GM04503 (cell line): ENCODE measurements around the gene ITGB3.
"Not testable (repeated sequence)": the region's sequence is repeated elsewhere in the genome, so short reads cannot be mapped to it uniquely, and the experiment has no call there.

Experiments
- DNase-seq: peaks from one replicate; pipeline ENCODE4 v3.0.0-alpha.2; 2012; ENCODE audit warnings: low read depth

Gene ITGB3

GRCh38 chr17:47253541-47254402, at the start of gene ITGB3:
Gene ITGB3, plus strand, starts transcription at chr17:47253827. Its CDS starts 35 bp downstream, at chr17:47253862.
- no peak for DNase-seq

GRCh38 chr17:47203984-47204721, 49.5 kb upstream of the ITGB3 start:
- DNase-seq = no peak

- no peak for DNase-seq
These were observed 48.8 kb upstream of the ITGB3 start for GRCh38 chr17:47204722-47205418.

- no peak for DNase-seq
These were observed 48.1 kb upstream of the ITGB3 start for GRCh38 chr17:47205419-47205963.

GRCh38 chr17:47207143-47208067, 46.2 kb upstream of the ITGB3 start:
- no peak for DNase-seq

- DNase-seq = no peak
These were observed 44.7 kb upstream of the ITGB3 start, which contains the start of gene MYL4 for GRCh38 chr17:47208744-47209488. Gene MYL4, plus strand, starts transcription at chr17:47209348. Its CDS starts 75 bp downstream, at chr17:47209423.

- DNase-seq = no peak
These were observed 44.1 kb upstream of the ITGB3 start for GRCh38 chr17:47209499-47209898.

- DNase-seq = no peak
These were observed 43.5 kb upstream of the ITGB3 start for GRCh38 chr17:47210105-47210504.

- no peak for DNase-seq
These were observed 42.8 kb upstream of the ITGB3 start for GRCh38 chr17:47210779-47211178.

- no peak for DNase-seq
These were observed 41.2 kb upstream of the ITGB3 start for GRCh38 chr17:47212458-47212857.

- no peak for DNase-seq
These were observed 40.1 kb upstream of the ITGB3 start for GRCh38 chr17:47213540-47213939.

- DNase-seq = no peak
These were observed 38.7 kb upstream of the ITGB3 start for GRCh38 chr17:47214931-47215330.

GRCh38 chr17:47216821-47217220, 36.8 kb upstream of the ITGB3 start:
- not testable (repeated sequence) for DNase-seq

GRCh38 chr17:47217279-47217678, 36.3 kb upstream of the ITGB3 start:
- DNase-seq = not testable (repeated sequence)

- no peak for DNase-seq
These were observed 34.7 kb upstream of the ITGB3 start for GRCh38 chr17:47218896-47219430.

- no peak for DNase-seq
These were observed 33.8 kb upstream of the ITGB3 start for GRCh38 chr17:47219621-47220475.

GRCh38 chr17:47220531-47220999, 33.1 kb upstream of the ITGB3 start:
- no peak for DNase-seq

GRCh38 chr17:47221154-47221553, 32.5 kb upstream of the ITGB3 start:
- DNase-seq = no peak

GRCh38 chr17:47222047-47222446, 31.6 kb upstream of the ITGB3 start:
- no peak for DNase-seq
